ENCODE measurements around the gene CTIF.

GRCh38 chr18:48694295-48694694 lies 155.5 kb downstream of the CTIF start:
- TF ChIP-seq CTCF (IDR thresholded peaks at IDR 0.05 in 8 of 11, conservative IDR thresholded peaks at IDR 0.05 in 3 of 11), result no peak
- no peak for TF ChIP-seq POLR2AphosphoS5 (IDR thresholded peaks at IDR 0.05)
